ENCODE data around the gene PAK2.
"Not testable (repeated sequence)": the region's sequence is repeated elsewhere in the genome, so short reads cannot be mapped to it uniquely, and the experiment has no call there.

PAK2 gene

GRCh38 chr3:196736670-196737374, 2.8 kb upstream of the PAK2 start:
- no peak for DNase-seq

GRCh38 chr3:196737655-196738054, 2.0 kb upstream of the PAK2 start:
- DNase-seq, result no peak

- DNase-seq, result peak; percentile 34 to 51
Observed at GRCh38 chr3:196740481-196741248, 1.0 kb downstream of the PAK2 start.

GRCh38 chr3:196741249-196741889, 1.7 kb downstream of the PAK2 start:
- no peak for DNase-seq

- not testable (repeated sequence) for DNase-seq
Observed at GRCh38 chr3:196743569-196743968, 3.9 kb downstream of the PAK2 start.

- no peak for DNase-seq
Observed at GRCh38 chr3:196749125-196749524, 9.5 kb downstream of the PAK2 start.

- no peak for DNase-seq
Observed at GRCh38 chr3:196753201-196753600, 13.5 kb downstream of the PAK2 start.

- no peak for DNase-seq
Observed at GRCh38 chr3:196754091-196754981, 14.7 kb downstream of the PAK2 start.

GRCh38 chr3:196756732-196757131, 17.1 kb downstream of the PAK2 start:
- DNase-seq, result no peak

GRCh38 chr3:196757876-196758739, 18.5 kb downstream of the PAK2 start:
- no peak for DNase-seq

- DNase-seq, result no peak
Observed at GRCh38 chr3:196763179-196763578, 23.5 kb downstream of the PAK2 start.

- no peak for DNase-seq
Observed at GRCh38 chr3:196765454-196765853, 25.8 kb downstream of the PAK2 start.

GRCh38 chr3:196771067-196771466, 31.4 kb downstream of the PAK2 start:
- no peak for DNase-seq

GRCh38 chr3:196772102-196772501, 32.4 kb downstream of the PAK2 start:
- DNase-seq, result no peak

- DNase-seq, result no peak
Observed at GRCh38 chr3:196772897-196773296, 33.2 kb downstream of the PAK2 start.

GRCh38 chr3:196774191-196774820, 34.6 kb downstream of the PAK2 start:
- DNase-seq, result no peak

- no peak for DNase-seq
Observed at GRCh38 chr3:196774848-196775422, 35.3 kb downstream of the PAK2 start.

- no peak for DNase-seq
Observed at GRCh38 chr3:196775938-196776337, 36.3 kb downstream of the PAK2 start.

GRCh38 chr3:196777836-196778235, 38.2 kb downstream of the PAK2 start:
- no peak for DNase-seq

GRCh38 chr3:196778755-196779154, 39.1 kb downstream of the PAK2 start:
- DNase-seq, result no peak

- no peak for DNase-seq
Observed at GRCh38 chr3:196782511-196782910, 42.9 kb downstream of the PAK2 start.
